GM21528 (cell line): ENCODE measurements around the gene TERT.
A peak's percentile ranks its signal among the peaks of the same experiment; 100 is the strongest.
"Not testable (repeated sequence)": the region's sequence is repeated elsewhere in the genome, so short reads cannot be mapped to it uniquely, and the experiment has no call there.

ENCODE experiments used
- ATAC-seq: cut with Tn5 transposase; IDR thresholded peaks from one replicate; pipeline ENCODE4 v1.9.1; 2021; ENCODE audit warnings: mild to moderate bottlenecking, moderate library complexity; ENCODE audit not compliant: unreplicated experiment, low FRiP score

The TERT gene

GRCh38 chr5:1294835-1295649 is at the start of gene TERT:
TERT (minus strand) TSS chr5:1295068; CDS start chr5:1294989, 79 bp downstream.
- no peak for ATAC-seq

GRCh38 chr5:1343931-1344901 is 49.3 kb upstream of the TERT start:
- ATAC-seq = peak; percentile 16

GRCh38 chr5:1343315-1343751 is 48.5 kb upstream of the TERT start:
- no peak for ATAC-seq

DNA sequence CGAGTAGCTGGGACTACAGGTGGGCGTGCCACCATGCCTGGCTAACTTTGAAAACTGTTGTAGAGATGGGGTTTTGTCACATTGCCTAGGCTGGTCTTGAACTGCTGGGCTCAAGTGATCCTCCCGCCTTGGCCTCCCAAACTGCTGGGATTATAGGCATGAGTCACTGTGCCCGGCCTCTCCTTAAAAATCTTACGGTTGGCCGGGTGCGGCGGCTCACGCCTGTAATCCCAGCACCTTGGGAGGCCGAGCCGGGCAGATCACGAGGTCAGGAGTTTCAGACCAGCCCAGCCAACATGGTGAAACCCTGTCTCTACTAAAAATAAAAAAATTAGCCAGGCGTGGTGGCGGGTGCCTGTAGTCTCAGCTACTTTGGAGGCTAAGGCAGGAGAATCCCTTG is 47.8 kb upstream of the TERT start:
- ATAC-seq = not testable (repeated sequence)

GRCh38 chr5:1342268-1342667 is 47.4 kb upstream of the TERT start:
- no peak for ATAC-seq

DNA sequence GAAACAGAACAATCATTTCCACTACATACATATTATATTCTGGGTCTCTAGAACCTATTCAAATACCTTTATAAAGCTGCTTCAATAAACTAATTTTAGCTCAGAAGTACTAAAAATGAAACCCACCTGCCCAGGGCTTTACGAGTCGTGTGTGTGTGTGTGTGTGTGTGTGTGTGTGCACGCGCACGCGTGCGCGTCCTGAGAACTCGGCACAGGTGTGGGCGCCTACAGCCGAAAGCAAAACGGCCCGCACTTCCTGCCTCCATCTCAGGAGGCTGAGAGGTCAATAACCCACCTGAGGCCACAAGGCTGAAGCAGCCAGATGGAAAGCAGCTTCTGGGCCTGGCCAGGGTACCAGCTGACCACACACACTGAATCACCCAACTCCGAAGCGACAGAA is 47.0 kb upstream of the TERT start:
- no peak for ATAC-seq

DNA sequence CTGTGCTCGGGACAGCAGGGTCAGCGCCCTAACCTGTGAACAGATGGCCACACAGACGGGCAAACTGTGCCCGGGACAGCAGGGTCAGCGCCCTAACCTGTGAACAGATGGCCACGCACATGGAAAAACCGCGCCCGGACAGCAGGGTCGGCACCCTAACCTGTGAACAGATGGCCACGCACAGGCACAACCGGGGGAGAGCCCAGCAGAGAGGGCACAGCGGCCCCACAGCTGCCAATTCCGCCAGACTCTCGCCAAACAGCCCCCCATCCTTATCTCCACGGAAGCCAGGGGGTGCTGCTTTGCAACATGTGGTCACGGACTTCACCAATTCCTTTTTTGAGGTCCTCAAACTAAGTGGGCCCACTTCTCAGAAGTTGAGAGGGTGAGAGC is 44.9 kb upstream of the TERT start:
- not testable (repeated sequence) for ATAC-seq

DNA sequence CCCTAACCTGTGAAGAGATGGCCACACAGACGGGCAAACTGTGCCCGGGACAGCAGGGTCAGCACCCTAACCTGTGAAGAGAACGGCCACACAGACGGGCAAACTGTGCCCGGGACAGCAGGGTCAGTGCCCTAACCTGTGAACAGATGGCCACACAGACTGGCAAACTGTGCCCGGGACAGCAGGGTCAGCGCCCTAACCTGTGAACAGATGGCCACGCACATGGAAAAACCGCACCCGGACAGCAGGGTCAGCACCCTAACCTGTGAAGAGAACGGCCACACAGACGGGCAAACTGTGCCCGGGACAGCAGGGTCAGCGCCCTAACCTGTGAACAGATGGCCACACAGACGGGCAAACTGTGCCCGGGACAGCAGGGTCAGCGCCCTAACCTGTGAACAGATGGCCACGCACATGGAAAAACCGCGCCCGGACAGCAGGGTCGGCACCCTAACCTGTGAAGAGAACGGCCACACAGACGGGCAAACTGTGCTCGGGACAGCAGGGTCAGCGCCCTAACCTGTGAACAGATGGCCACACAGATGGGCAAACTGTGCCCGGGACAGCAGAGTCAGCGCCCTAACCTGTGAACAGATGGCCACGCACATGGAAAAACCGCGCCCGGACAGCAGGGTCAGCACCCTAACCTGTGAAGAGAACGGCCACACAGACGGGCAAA is 44.4 kb upstream of the TERT start:
- not testable (repeated sequence) for ATAC-seq

- ATAC-seq = no peak
These were observed 43.7 kb upstream of the TERT start for GRCh38 chr5:1338506-1339070.

DNA sequence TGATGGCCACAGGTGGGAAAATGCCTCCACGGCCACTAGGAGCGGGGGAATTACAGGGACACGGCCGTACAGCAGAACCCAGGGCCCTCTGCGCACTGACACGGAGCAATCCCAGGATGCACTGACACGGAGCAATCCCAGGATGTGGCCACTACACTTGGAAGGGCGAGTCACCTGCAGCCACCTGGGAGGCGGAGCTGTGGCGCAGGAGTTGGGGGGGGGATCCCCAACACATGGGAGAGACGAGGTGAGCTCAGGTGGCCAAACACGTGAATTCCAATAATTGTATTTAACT is 43.3 kb upstream of the TERT start:
- ATAC-seq = no peak

DNA sequence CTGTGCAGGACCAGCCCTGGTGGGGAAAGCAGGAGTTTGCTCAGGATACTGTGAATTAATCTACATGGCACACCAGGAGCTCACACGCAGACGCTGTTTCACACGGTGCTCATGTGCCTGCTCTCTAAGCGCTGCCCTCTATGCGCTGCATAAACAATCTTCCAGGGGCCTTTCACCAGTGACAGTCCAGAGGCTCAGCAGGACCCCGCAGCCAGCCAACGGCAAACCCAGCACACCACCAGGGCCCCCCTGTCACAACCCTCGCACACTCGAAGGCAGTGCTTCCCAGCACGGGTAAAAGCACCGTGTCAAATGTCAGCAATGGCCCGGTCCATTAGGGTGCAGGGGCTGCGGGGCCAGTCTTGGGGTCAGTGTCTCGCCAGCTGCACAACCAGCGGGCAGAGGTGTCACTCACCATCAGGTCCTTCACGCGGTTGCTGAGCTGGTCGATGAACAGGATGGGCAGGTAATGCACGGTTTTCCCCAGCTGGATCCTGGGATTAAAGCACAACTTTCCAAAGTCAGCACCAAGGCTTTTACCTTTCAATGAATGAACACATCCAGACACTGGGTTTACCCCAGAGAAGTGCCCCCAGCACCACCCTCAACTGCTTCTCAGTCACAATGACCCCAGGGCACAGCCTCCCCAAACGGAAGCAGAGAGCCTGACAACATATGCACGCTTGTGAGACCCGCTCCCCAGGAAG is 42.8 kb upstream of the TERT start:
- no peak for ATAC-seq

- ATAC-seq = no peak
These were observed 42.1 kb upstream of the TERT start for GRCh38 chr5:1336749-1337488.

DNA sequence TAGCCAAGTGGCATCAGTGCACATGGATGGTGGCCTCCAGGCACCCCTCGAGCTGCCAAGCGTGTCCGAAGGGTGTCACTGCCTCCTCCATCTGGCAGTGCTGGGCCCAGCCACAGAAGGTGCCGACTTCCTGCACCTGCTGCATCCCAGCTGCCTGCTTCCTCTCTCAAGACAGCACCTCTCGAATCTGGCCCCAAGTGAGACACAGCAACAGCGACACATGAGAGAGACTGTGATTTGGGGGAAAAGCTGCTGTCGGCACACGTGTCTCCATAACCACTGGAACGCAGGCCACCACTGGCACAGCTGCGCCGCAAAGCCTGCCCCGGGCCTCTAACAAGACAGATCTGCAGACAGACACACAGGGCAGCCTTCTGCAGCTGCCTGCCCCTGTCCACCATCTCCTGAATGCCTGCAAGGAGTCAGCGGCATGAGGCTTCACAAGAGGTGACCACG is 41.3 kb upstream of the TERT start:
- no peak for ATAC-seq

- no peak for ATAC-seq
These were observed 40.8 kb upstream of the TERT start for GRCh38 chr5:1335540-1336095.

- ATAC-seq = no peak
These were observed 40.1 kb upstream of the TERT start for GRCh38 chr5:1334831-1335539.

- ATAC-seq = no peak
These were observed 39.1 kb upstream of the TERT start for GRCh38 chr5:1333986-1334385.

DNA sequence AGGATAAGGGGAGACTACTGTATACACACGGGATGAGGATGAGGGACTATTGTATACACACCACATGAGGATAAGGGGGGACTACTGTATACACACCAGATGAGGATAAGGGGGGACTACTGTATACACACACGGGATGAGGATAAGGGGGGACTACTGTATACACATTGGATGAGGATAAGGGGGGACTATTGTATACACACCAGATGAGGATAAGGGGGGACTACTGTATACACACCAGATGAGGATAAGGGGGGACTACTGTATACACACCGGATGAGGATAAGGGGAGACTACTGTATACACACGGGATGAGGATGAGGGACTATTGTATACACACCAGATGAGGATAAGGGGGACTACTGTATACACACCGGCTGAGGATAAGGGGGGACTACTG is 38.4 kb upstream of the TERT start:
- ATAC-seq = not testable (repeated sequence)

- no peak for ATAC-seq
These were observed 37.7 kb upstream of the TERT start for GRCh38 chr5:1332461-1333001.
